HepG2 (cell line): ENCODE results near the gene IQCN.

Experiments
- AFF4 ChIP-seq: sonication (generic); formaldehyde crosslinking; IDR thresholded peaks from 2 replicates; pipeline ENCODE4 v1.4.0; 2020; ENCODE audit warnings: missing genetic modification reagents
- ARHGAP35 ChIP-seq: sonication (generic); formaldehyde crosslinking; IDR thresholded peaks from 2 replicates; pipeline ENCODE4 v1.9.0; 2022; ENCODE audit warnings: mild to moderate bottlenecking, inconsistent platforms, moderate library complexity, missing genetic modification reagents, borderline replicate concordance
- EED ChIP-seq: sonication (generic); formaldehyde crosslinking; IDR thresholded peaks from 2 replicates; pipeline ENCODE4 v1.5.0; 2020; ENCODE audit warnings: mild to moderate bottlenecking, missing genetic modification reagents
- KLF12 ChIP-seq: sonication (generic); formaldehyde crosslinking; IDR thresholded peaks from 2 replicates; pipeline ENCODE4 v1.4.0; 2020; ENCODE audit warnings: missing genetic modification reagents, borderline replicate concordance
- POLR2A ChIP-seq, 2 experiments: IDR thresholded peaks; 2 replicates each; pipeline ENCODE4 v1.6.1; 2011; ENCODE audit warnings: low read depth in 2 of 2, low read length in 2 of 2, mild to moderate bottlenecking in 1 of 2, moderate library complexity in 1 of 2; ENCODE audit not compliant: insufficient read depth in 1 of 2
- ZBTB49 ChIP-seq: sonication (generic); formaldehyde crosslinking; IDR thresholded peaks from 2 replicates; pipeline ENCODE4 v1.4.0; 2020; ENCODE audit warnings: missing genetic modification reagents, borderline replicate concordance
- ZNF230 ChIP-seq: sonication (generic); formaldehyde crosslinking; IDR thresholded peaks from 2 replicates; pipeline ENCODE4 v1.4.0; 2020; ENCODE audit warnings: mild to moderate bottlenecking, missing genetic modification reagents
- ZSCAN9 ChIP-seq: IDR thresholded peaks from 2 replicates; pipeline ENCODE4 v1.6.1; 2016; ENCODE audit warnings: borderline replicate concordance

GRCh38 chr19:18278521-18279265, 4.4 kb upstream of the IQCN start:
- TF ChIP-seq ZSCAN9 (CRISPR knock-in tag) (no peak), KLF12 (CRISPR knock-in tag) (no peak), EED (CRISPR knock-in tag) (0 out of 2 replicates have a peak, but pooled peaks have one; percentile 39), ZBTB49 (CRISPR knock-in tag) (no peak), ZNF230 (CRISPR knock-in tag) (no peak), AFF4 (CRISPR knock-in tag) (no peak), POLR2A (IDR thresholded peaks at IDR 0.05; ENCODE audit: insufficient read depth in 1 of 2, low read depth in 2 of 2, low read length in 2 of 2) (peak; percentile 12 to 32; a peak in 1 of 4 replicates), ARHGAP35 (no peak)
